ENCODE data around the gene AMER2.

DNA sequence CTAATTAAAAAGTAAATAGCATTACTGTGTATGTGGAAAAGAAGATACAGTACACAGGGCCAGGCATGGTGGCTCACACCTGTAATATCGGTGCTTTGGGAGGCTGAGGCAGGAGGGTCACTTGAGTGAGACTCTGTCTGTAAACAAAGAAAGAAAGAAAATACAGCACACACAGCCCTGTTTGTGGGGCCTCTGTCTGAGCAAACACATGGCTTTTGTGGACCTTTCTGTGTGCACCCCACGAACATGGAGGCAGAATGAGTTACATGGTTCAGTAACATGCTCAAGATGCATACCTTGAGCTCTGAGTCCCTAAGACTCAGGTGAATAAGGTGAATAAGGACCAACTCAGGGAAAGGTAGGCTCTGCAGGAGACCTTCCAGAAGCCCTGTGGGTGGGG is 20.0 kb upstream of the AMER2 start:
- TF ChIP-seq, protein P1, sequence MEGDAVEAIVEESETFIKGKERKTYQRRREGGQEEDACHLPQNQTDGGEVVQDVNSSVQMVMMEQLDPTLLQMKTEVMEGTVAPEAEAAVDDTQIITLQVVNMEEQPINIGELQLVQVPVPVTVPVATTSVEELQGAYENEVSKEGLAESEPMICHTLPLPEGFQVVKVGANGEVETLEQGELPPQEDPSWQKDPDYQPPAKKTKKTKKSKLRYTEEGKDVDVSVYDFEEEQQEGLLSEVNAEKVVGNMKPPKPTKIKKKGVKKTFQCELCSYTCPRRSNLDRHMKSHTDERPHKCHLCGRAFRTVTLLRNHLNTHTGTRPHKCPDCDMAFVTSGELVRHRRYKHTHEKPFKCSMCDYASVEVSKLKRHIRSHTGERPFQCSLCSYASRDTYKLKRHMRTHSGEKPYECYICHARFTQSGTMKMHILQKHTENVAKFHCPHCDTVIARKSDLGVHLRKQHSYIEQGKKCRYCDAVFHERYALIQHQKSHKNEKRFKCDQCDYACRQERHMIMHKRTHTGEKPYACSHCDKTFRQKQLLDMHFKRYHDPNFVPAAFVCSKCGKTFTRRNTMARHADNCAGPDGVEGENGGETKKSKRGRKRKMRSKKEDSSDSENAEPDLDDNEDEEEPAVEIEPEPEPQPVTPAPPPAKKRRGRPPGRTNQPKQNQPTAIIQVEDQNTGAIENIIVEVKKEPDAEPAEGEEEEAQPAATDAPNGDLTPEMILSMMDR (IDR thresholded peaks at IDR 0.05 in 8 of 11, conservative IDR thresholded peaks at IDR 0.05 in 3 of 11): no peak
- no peak for TF ChIP-seq POLR2A (IDR thresholded peaks at IDR 0.05)
